OCI-LY3 (cell line): ENCODE results near the gene PCNX3.

ENCODE experiments used
- H2AFZ ChIP-seq: fragments of 200-600, 300-600 bp; shearing (Covaris generic); 2 replicates; pipeline ENCODE4 v1.6.0; 2014; ENCODE audit warnings: antibody characterized with exemption, low read depth, low read length
- H3K27ac ChIP-seq: fragments of 200-600, 300-600 bp; sonication (generic); 2 replicates; pipeline ENCODE4 v1.5.1; 2014; ENCODE audit warnings: mild to moderate bottlenecking, low read length, moderate library complexity, mixed read lengths
- H3K27me3 ChIP-seq: fragments of 200-600, 300-600 bp; sonication (generic); 2 replicates; pipeline ENCODE4 v1.6.1; 2014; ENCODE audit warnings: low read depth, low read length, mixed read lengths
- H3K36me3 ChIP-seq: fragments of 200-600, 300-600 bp; sonication (generic); replicated peaks from 2 replicates; pipeline ENCODE3; 2014; ENCODE audit warnings: low read depth, low read length, mixed read lengths
- H3K4me1 ChIP-seq: fragments of 300-600, 200-600 bp; sonication (generic); 2 replicates; pipeline ENCODE4 v1.6.1; 2014; ENCODE audit warnings: low read length, mixed read lengths
- H3K4me2 ChIP-seq: fragments of 200-600, 300-600 bp; sonication (generic); 2 replicates; pipeline ENCODE4 v1.6.1; 2014; ENCODE audit warnings: low read length, mixed read lengths
- H3K4me3 ChIP-seq: fragments of 300-600, 200-600 bp; sonication (generic); 2 replicates; pipeline ENCODE4 v1.5.1; 2014; ENCODE audit warnings: antibody characterized with exemption, mild to moderate bottlenecking, low read length, moderate library complexity
- H3K79me2 ChIP-seq: fragments of 300-600, 200-600 bp; shearing (Covaris generic); 2 replicates; pipeline ENCODE4 v1.6.1; 2014; ENCODE audit warnings: mild to moderate bottlenecking, low read length, mixed read lengths
- H3K9ac ChIP-seq: fragments of 300-600, 200-600 bp; shearing (Covaris generic); 2 replicates; pipeline ENCODE4 v1.6.0; 2014; ENCODE audit warnings: mild to moderate bottlenecking, low read length, moderate library complexity
- H3K9me3 ChIP-seq: fragments of 200-600, 300-600 bp; shearing (Covaris generic); 2 replicates; pipeline ENCODE4 v1.6.1; 2014; ENCODE audit warnings: low read length, mixed read lengths; ENCODE audit not compliant: insufficient read depth
- H4K20me1 ChIP-seq: fragments of 200-600, 300-600 bp; sonication (generic); 2 replicates; pipeline ENCODE4 v1.6.1; 2016; ENCODE audit warnings: low read length, mixed read lengths; ENCODE audit not compliant: insufficient read depth
- EZH2phosphoT487 ChIP-seq: fragments of 200-600 bp; shearing (Covaris generic); IDR thresholded peaks from 2 replicates; pipeline ENCODE4 v1.6.1; 2018; ENCODE audit warnings: antibody characterized with exemption, mixed run types, low read depth
- TF ChIP-seq, protein P1 (sequence below): fragments of 200-600, 300-600 bp; sonication (generic); IDR thresholded peaks from 2 replicates; pipeline ENCODE4 v1.5.1; 2014; ENCODE audit warnings: antibody characterized with exemption, low read length, low read depth

PCNX3 gene

DNA sequence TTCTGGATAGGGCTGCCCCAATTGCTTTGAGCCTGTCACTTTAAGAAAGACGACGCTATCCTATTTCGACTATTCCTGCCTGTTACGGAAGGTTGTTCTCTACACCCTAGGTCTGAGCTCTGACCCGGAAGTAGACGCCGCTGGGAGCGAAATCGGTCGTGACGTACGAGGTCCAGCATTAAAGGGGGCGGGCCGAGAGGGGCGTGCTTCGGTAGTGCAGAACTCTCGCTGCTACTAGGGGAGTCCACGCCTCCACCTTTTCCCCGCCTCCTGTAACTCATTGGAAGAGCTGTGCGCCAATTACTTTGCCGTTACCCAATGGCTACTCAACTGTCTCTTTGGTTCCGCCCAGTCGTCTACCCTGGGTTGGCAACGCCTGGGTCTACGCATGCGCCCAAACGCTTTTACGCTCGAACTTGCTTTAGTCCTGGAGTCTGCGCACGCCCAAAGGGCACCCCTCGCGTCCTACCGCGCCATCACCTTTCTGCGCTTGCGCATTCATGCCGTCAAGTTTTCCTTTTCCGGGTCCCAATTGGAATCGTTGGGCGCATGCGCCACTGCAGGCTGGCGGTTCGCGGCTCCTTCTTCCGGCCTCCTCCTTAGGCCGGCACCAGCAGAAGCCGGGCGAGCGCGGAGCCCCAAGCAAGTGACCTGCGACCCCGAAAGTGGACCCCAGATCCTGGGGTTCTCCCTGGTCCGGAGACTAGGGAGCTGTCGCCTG lies at the start of gene PCNX3:
Gene PCNX3 (plus strand): TSS at position 548 of the 721 bp plus-strand sequence. CDS start 536 bp downstream, outside the sequence.
- H3K36me3 ChIP-seq: peaks cover 33% of the 10 kb centered on the region
- peak within 1 kb of the TSS; percentile 79 for H3K4me3 ChIP-seq
- peaks cover 76% of the 10 kb centered on the region for H3K79me2 ChIP-seq
- no peak within 1 kb of the TSS for H2AFZ ChIP-seq
- no peaks in the 10 kb centered on the region for H3K9me3 ChIP-seq
- TF ChIP-seq, protein P1, sequence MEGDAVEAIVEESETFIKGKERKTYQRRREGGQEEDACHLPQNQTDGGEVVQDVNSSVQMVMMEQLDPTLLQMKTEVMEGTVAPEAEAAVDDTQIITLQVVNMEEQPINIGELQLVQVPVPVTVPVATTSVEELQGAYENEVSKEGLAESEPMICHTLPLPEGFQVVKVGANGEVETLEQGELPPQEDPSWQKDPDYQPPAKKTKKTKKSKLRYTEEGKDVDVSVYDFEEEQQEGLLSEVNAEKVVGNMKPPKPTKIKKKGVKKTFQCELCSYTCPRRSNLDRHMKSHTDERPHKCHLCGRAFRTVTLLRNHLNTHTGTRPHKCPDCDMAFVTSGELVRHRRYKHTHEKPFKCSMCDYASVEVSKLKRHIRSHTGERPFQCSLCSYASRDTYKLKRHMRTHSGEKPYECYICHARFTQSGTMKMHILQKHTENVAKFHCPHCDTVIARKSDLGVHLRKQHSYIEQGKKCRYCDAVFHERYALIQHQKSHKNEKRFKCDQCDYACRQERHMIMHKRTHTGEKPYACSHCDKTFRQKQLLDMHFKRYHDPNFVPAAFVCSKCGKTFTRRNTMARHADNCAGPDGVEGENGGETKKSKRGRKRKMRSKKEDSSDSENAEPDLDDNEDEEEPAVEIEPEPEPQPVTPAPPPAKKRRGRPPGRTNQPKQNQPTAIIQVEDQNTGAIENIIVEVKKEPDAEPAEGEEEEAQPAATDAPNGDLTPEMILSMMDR: no peak
- no peak for TF ChIP-seq EZH2phosphoT487
- peak within 1 kb of the TSS; percentile 100 for H3K4me2 ChIP-seq
- H3K9ac ChIP-seq: peak within 1 kb of the TSS; percentile 92
- H3K27me3 ChIP-seq: no peaks in the 10 kb centered on the region
- peaks cover 9% of the 10 kb centered on the region; the same call in 1 of the 2 replicates for H4K20me1 ChIP-seq
- peak within 1 kb of the TSS; percentile 76 for H3K27ac ChIP-seq
- H3K4me1 ChIP-seq: peaks cover 31% of the 10 kb centered on the region

DNA sequence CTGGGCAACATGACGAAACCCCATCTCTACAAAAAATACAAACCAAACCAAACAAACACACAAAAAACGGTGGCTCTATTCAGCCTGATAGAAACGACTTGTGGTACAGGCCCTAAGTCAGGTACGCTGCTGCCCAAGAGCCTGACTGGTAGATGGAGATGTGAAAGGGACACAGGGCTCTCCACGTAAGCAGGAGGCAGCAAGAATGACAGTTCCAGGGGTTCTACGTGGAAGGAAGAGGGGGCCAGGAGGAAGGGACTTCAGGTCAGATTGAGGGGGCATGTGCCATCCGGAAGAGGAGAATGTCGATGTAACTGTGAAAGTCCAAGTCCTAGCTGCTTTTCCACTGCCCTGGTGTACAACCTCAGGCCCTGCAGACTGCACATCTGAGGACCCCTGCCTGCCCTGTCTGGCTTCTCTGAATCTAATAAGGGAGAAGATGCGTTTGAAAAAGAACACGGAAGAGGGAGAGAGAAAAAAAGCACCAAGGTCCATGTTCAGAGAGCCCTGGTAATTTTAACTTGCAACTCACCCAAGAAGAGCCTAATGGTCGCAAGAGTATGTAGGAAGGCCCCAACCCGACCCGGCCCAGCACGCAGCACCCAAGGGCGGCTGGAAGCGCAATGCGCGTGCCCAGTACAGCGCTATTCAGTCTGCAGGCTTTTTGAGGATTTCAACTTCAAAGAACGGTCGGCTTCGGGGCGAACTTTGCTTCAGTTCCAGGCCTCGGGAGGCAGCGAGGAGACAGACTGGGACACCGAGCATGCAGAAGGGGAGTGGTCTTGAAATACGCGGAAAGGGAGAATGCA lies 46.2 kb upstream of the PCNX3 start:
- peaks cover 48% of the 10 kb centered on the region for H3K79me2 ChIP-seq
- H3K36me3 ChIP-seq: peaks cover 12% of the 10 kb centered on the region
- H3K9me3 ChIP-seq: no peaks in the 10 kb centered on the region
- peak overlapping the region; percentile 63 for H2AFZ ChIP-seq
- peak overlapping the region; percentile 89 for H3K4me2 ChIP-seq
- no peaks in the 10 kb centered on the region for H3K27me3 ChIP-seq
- H3K27ac ChIP-seq: peak overlapping the region; percentile 89
- peaks cover 13% of the 10 kb centered on the region for H4K20me1 ChIP-seq
- no peak for TF ChIP-seq EZH2phosphoT487
- TF ChIP-seq, protein P1: no peak
- peaks cover 31% of the 10 kb centered on the region for H3K4me1 ChIP-seq
- H3K9ac ChIP-seq: peak overlapping the region; percentile 84
- peak overlapping the region; percentile 82 for H3K4me3 ChIP-seq

DNA sequence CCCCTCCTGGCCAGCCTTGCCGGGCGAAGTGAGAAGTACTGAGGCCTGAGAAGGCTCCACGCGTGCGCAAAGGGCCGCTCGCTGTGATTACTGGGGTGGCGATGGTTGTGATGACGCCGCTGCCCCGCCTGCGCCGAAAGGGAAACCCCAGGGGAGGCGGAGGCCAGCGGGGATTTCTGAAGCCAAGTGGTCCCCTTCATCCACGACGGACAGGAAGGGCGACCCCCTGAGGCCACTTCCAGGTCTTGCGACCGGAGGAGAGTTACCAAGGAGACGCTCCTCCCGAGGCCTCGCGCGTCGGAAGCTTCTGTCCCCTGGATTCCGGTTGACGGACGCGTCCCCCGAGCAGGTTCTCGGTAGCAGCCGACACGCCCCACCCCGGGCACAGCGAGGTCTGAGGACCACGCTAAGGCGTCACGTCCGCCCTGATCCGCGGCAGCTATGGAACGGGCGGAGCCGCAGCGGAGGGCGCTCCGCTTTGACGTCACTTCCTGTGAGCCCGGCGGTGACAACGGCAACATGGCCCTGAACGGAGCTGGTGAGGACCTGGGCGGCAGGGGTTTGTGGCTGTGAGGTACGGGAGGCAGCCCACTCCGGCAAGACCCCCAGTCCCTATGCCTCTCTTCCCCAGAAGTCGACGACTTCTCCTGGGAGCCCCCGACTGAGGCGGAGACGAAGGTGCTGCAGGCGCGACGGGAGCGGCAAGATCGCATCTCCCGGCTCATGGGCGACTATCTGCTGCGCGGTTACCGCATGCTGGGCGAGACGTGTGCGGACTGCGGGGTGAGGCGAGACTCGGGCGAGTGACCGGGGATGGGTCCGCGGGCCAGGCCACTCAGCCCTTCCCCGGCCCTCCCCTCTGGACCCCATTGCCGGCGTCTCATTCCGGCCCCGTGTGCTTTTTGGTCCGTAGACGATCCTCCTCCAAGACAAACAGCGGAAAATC lies 45.3 kb upstream of the PCNX3 start, which contains the start of gene ZNRD2:
Gene ZNRD2 (plus strand): TSS at position 505 of the 946 bp plus-strand sequence. CDS start 15 bp downstream, at position 520.
- H2AFZ ChIP-seq: peak within 1 kb of the TSS; percentile 63

More for the DNA sequence above, 45.3 kb upstream of the PCNX3 start, which contains the start of gene ZNRD2:
- Histone ChIP-seq H3K27ac (peak within 1 kb of the TSS; percentile 89), H3K36me3 (peaks cover 12% of the 10 kb centered on the region), H4K20me1 (peaks cover 13% of the 10 kb centered on the region), H3K79me2 (peaks cover 48% of the 10 kb centered on the region), H3K4me3 (peak within 1 kb of the TSS; percentile 82), H3K9ac (peak within 1 kb of the TSS; percentile 84), H3K9me3 (no peaks in the 10 kb centered on the region), H3K4me2 (peak within 1 kb of the TSS; percentile 90), H3K4me1 (peaks cover 37% of the 10 kb centered on the region), H3K27me3 (no peaks in the 10 kb centered on the region)
- no peak for TF ChIP-seq EZH2phosphoT487
- TF ChIP-seq, protein P1: peak; percentile 65
